Urothelium cell line (cell line): Measurements from ENCODE around the gene LRRC8D.
"Not testable (repeated sequence)": the region's sequence is repeated elsewhere in the genome, so short reads cannot be mapped to it uniquely, and the experiment has no call there.

ENCODE experiments used
- DNase-seq: peaks from one replicate; pipeline ENCODE4 v3.0.0; 2011; ENCODE audit warnings: low spot score, mixed read lengths
- FAIRE-seq: peaks from 2 replicates; lab custom pipeline; 2011; peaks lifted over from hg19 to GRCh38; lab: Jason Lieb, UNC

The LRRC8D gene

DNA sequence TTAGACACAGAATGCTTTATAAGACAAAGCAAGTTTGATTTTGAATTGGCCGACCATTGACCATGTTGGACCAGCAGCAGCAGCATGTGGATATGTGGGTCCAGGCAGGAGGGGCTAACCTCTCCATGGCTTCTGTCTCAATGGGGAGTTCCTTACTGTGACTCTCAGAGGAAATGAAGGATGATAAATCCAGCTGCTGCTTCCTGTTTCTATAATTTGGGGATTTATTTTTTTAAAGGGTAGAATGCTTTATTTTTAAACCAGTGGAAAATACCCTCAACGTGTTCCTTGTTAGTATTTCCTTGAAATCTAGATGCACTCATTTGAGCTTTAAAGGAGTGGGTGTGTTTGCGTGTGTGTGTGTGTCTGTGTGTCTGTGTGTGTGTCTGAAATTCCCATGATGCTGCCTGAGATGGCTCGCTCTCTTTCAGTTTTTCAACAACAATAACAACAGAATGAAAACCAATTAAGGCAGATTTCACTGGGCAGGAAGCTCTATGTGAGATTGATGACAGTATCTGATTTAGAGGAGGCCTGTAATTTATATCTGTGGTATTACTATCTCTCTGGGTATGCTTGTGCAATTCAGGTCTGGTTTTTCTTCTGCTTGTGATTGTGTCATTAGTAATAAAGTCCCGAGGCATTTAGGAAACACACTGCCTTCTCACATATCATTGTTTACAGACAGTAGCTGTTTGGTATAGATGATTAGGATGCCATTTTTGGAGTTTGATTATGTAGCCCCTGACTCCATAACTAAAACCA is 88.0 kb downstream of the LRRC8D start:
- DNase-seq (no peak), FAIRE-seq (no peak)

GRCh38 chr1:89910268-89910667 is 89.4 kb downstream of the LRRC8D start:
- DNase-seq (no peak), FAIRE-seq (no peak)

- peak; percentile 43 for DNase-seq
- peak; percentile 17 for FAIRE-seq
Measured at GRCh38 chr1:89910780-89911179, 89.9 kb downstream of the LRRC8D start.

DNA sequence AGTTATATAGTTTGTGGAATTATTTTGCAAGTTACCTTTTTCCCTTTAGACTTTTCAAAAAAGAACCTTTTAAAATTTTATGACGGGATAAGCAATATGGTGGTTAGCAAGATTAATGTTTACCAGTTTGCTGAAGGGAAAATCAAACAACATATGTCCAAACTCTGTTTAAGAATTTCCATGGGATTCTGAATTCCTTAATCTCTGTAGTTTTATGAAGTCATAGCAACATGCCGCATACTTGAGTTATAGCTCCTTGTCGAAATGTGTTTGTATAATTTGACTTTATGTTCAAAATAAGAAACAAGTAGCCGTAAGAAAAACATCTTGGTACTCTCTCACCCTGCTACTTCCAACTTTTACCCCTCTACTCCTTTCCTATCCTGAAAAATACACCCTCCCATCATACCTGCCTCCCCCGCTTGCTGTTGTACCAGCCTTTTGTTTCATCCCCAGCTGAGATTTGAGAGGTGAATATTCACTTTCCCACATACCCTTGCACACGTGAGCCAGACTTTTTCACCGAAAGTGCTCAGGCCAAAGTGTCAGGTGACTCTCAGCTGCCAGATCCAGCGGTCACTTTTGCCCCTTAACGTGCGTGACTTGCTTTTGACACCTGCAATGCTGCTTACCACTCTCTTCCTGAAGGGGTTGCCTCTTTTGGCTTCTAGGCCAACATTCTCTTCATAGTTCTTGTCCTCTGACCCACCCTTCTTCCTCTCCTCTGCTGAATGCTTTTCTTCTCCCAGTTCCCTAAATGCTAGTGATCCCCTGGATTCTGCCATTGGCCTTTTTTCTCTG is 90.6 kb downstream of the LRRC8D start:
- FAIRE-seq (no peak), DNase-seq (no peak)

GRCh38 chr1:89912073-89912472 is 91.2 kb downstream of the LRRC8D start:
- DNase-seq = no peak
- no peak for FAIRE-seq

- no peak for FAIRE-seq
- DNase-seq = no peak
Measured at GRCh38 chr1:89913353-89914095, 92.7 kb downstream of the LRRC8D start.

DNA sequence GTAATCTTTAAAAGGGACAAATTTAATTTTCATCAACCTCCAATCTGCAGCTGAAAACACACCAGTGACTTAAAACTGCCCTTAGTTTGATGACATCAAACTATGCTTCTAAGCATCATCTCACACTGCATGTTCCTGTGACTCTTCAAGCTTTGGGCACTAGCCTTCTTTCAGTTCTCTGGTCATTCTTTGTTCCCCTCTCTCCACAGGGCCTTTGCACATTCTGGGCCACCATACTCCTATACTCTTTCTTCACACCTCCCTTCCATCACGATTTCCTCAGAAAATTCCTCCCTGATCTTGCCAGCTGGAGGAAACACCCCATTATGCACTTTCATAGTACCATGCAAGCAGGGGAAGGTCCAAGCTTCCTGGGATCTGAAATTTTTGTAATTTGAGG is 96.5 kb downstream of the LRRC8D start:
- DNase-seq = no peak
- FAIRE-seq = no peak

DNA sequence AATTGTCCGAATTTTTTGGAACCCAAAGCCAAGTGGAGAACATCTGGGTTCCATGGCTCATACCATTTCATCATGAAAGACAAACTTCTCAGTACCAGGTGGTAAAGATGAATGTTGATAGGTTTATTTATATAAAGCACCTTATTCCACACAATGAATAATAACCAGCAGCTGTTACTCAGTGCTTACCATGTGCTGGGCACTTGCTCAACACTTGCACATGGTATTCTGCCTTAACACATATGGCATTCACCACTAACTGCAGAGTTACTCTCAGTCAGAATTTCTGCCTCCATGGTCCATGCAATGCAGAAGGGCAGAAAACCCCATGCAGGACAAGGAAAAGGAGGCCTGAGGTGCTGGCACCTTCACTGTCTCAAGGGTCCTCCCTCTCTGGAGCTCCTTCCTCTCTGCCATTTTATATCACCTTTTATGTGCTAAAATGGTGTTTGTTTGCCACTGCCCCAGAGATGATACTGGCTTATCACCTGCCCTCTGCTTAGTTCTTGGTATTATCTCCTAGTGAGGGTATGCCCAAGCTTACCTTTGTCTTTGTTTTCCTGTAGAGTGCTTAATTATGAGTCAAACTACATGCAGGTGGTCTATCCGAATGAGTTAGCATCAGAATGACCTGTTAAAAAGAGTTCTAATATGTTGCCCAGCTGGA is 97.4 kb downstream of the LRRC8D start:
- FAIRE-seq (no peak), DNase-seq (no peak)

DNA sequence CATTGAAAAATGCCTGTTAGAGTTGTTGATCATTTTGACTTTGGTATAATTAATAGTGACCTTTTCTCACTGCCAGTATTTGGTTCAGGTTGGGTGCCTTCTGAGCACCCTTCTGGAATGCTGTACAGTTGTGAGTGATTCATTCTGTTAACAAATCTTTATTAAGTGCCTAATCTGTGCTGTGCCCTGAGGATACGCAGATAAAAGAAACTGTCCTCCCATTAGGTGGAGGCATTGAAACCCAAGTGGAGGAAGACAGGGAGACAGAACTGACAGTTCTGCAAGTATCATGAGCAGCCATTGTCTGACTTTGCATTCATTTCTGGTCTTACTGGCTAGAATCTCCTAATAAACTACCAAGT is 97.9 kb downstream of the LRRC8D start:
- FAIRE-seq (no peak), DNase-seq (no peak)

- DNase-seq (no peak), FAIRE-seq (no peak)
Measured at GRCh38 chr1:89919174-89919573, 98.3 kb downstream of the LRRC8D start.

- DNase-seq (no peak), FAIRE-seq (no peak)
Measured at GRCh38 chr1:89922911-89923310, 102.1 kb downstream of the LRRC8D start.

DNA sequence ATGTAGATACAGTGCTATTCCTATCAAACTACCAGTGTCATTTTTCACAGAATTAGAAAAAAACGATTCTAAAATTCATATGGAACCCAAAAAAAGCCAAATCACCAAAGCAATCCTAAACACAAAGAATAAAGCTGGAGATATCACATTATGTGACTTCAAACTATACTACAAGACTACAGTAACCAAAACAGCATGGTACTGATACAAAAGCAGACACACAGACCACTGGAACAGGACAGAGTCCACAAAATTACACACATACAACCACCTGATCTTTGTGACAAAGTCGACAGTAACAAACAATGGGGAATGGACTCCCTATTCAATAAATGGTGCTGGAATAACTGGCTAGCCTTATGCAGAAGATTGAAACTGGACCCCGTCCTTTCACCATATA is 102.7 kb downstream of the LRRC8D start:
- no peak for FAIRE-seq
- no peak for DNase-seq

DNA sequence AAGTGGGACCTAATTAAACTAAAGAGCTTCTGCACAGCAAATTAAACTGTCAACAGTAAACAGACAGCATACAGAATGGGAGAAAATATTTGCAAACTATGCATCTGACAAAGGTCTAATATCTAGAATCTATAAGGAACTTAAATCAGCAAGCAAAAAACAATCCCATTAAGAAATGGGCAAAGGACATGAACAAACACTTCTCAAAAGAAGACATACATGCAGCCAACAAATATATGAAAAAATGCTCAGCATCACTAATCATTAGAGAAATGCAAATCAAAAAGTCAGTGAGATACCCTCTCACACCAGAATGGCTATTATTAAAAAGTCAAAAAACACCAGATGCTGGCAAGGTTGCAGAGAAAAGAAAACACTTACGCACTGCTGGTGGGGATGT is 103.2 kb downstream of the LRRC8D start:
- not testable (repeated sequence) for FAIRE-seq, DNase-seq

DNA sequence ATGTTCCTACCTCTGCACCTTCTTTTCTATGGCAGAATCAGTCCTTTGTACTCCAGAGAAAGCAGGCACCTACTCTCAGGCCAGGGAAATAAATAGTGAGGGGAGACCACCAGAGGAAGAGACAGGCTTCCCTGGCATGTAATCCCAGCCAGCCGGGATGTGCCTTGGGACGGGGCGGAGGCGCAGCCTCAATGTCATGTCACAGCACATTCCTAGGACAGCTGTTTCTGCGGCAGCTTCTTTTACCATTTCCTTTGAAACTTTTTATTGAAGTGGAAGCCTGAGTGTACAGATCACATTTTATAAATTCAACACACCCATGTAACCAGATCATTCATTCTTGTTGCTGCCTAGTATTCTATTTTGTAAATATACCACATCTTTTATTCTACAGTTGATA is 106.2 kb downstream of the LRRC8D start:
- FAIRE-seq (no peak), DNase-seq (no peak)

DNA sequence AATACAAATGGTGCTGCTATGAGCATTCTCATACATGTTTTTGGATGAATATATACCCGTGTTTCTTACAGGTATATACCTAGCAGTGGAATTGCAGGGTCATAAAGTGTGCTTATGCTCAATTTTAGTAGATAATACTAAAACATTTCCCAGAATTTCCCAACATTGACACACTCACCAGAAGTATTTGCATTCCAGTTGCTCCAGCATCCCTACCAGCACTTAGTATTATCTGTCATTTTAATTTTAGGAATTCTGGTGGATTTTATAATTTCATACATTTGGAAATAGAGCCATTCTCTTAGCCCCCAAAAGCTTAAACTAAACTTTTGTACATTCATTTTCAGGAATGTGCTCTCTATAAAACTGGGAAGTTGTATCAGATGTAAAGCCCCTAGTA is 106.6 kb downstream of the LRRC8D start:
- no peak for FAIRE-seq

DNA sequence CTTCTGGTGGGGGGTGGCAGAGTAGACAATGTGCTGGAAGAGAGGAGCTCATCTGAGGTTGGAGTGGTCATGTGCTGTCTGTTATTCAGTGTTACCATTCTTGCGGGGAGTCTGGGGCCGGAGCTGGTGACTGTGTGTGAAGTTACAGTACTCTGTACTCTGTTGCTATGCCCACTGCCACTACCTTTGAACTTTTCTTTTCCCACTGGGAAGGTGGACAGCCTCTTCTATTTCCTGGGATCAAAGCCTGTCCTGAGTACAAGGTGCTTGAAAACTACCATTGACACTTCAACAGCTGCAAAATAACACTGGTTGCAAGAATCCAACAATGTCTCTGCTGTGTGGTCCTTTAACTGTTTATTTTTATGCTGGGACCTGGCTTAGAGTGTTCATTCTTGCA is 107.7 kb downstream of the LRRC8D start:
- no peak for DNase-seq
- no peak for FAIRE-seq

More for the DNA sequence above, 106.6 kb downstream of the LRRC8D start:
- DNase-seq = no peak

DNA sequence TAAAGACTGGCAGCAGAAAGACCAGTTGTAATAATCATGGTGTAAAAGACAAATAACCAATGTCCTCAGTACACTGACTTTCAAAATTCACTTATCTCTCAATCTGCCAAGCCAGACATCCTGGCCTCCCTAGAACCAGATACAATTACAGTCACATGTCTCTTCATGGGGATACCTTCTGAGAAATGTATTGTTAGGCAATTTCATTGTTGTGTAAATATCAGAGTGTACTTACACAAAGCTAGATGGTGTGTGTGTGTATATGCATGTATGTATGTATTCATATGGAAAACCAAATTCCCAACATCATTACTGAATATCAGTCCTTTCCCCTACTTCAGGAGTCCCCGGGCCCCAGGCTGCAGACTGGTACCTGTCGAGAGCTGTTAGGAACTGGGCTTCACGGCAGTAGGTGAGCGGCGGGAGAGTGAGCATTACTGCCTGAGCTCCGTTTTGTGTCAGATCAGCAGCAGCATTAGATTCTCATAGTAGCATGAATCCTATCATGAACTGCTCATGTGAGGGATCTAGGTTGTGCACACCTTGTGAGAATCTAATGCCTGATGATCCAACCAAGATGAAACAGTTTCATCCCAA is 108.7 kb downstream of the LRRC8D start:
- DNase-seq (no peak), FAIRE-seq (no peak)

- FAIRE-seq = no peak
Measured at GRCh38 chr1:89930579-89930978, 109.7 kb downstream of the LRRC8D start.

GRCh38 chr1:89931964-89932363 is 111.1 kb downstream of the LRRC8D start:
- no peak for FAIRE-seq
- DNase-seq = no peak

More at GRCh38 chr1:89930579-89930978, 109.7 kb downstream of the LRRC8D start:
- DNase-seq = no peak

DNA sequence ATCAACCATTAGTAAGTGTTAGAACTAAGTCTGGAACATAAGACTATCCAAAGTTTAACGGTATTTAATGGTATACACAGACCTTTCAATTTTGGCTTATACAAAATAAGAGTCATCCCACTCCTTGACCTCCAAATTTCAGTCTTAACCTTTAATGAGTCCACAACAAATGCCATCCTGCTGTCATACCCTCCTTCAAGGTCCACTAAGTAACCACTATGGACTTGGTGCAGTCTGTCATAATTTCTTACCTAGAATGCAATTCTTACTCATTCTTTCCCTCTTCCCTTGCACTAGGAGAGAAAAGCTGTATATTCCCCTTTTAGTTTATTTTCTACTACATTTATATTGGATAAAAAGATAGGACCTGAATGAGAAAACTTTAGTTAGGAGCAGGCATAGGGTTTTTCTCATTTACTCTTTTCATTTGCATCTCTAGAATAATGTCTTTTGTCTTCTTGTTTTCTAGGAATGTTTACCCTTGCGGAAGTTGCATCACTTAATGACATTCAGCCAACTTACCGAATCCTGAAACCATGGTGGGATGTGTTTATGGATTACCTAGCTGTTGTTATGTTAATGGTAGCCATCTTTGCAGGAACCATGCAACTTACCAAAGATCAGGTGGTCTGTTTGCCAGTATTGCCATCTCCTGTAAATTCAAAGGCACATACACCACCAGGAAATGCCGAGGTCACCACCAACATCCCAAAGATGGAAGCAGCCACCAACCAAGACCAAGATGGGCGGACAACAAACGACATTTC is 111.9 kb downstream of the LRRC8D start:
- DNase-seq = no peak
- FAIRE-seq = no peak
